Keratinocyte (primary cell): ENCODE measurements around the gene SPANXD. TPM values are rescaled to one million over a fixed set of nuclear protein-coding genes. Genes with fewer than 3 reads are reported as not detected.

Experiments
- DNase-seq: peaks from one replicate; pipeline ENCODE4 v3.0.0-alpha.2; 2011; ENCODE audit warnings: low read depth, missing footprints, low spot score
- FAIRE-seq: peaks from 2 replicates; lab custom pipeline; 2011; peaks lifted over from hg19 to GRCh38; lab: Jason Lieb, UNC
- H2AFZ ChIP-seq: 2 replicates; pipeline ENCODE4 v1.6.0; 2012; ENCODE audit warnings: low read length, control low read depth, inconsistent platforms; ENCODE audit not compliant: control insufficient read depth
- H3K27ac ChIP-seq: 2 replicates; pipeline ENCODE4 v1.5.1; 2011; ENCODE audit warnings: low read length; ENCODE audit not compliant: control insufficient read depth, insufficient read depth
- H3K27me3 ChIP-seq: 3 replicates; pipeline ENCODE4 v1.6.0; 2011; ENCODE audit warnings: low read length; ENCODE audit not compliant: control insufficient read depth, insufficient read depth; ENCODE audit errors: extremely low read depth
- H3K36me3 ChIP-seq, 2 experiments: 2 replicates in 1 of 2; 3 replicates in 1 of 2; pipeline ENCODE4 v1.5.1; 2011; ENCODE audit warnings: low read length in 2 of 2, mild to moderate bottlenecking in 1 of 2; ENCODE audit not compliant: control insufficient read depth in 2 of 2, insufficient read depth in 2 of 2; ENCODE audit errors: extremely low read depth in 1 of 2
- H3K4me1 ChIP-seq: 3 replicates; pipeline ENCODE4 v1.5.1; 2011; ENCODE audit warnings: low read length; ENCODE audit not compliant: control insufficient read depth, insufficient read depth; ENCODE audit errors: extremely low read depth
- H3K4me2 ChIP-seq: 3 replicates; pipeline ENCODE4 v1.6.0; 2011; ENCODE audit warnings: low read depth, low read length; ENCODE audit not compliant: control insufficient read depth, insufficient read depth; ENCODE audit errors: extremely low read depth
- H3K4me3 ChIP-seq, 3 experiments: fragments of 200-600 bp in 1 of 3; sonication (generic) in 1 of 3; 2 replicates in 2 of 3; 3 replicates in 1 of 3; pipeline ENCODE4 v1.5.1; 2011 to 2016; ENCODE audit warnings: low read length in 3 of 3, mild to moderate bottlenecking in 3 of 3, control low read depth in 2 of 3, inconsistent platforms in 1 of 3, low read depth in 1 of 3, mixed read lengths in 1 of 3, mixed run types in 1 of 3, moderate library complexity in 1 of 3; ENCODE audit not compliant: control insufficient read depth in 2 of 3, insufficient read depth in 2 of 3; ENCODE audit errors: extremely low read depth in 1 of 3
- H3K79me2 ChIP-seq: 2 replicates; pipeline ENCODE4 v1.6.0; 2012; ENCODE audit warnings: low read length; ENCODE audit not compliant: control insufficient read depth, insufficient read depth
- H3K9ac ChIP-seq: 3 replicates; pipeline ENCODE4 v1.6.0; 2011; ENCODE audit warnings: low read length; ENCODE audit not compliant: control insufficient read depth, insufficient read depth; ENCODE audit errors: extremely low read depth
- H3K9me1 ChIP-seq: 3 replicates; pipeline ENCODE4 v1.6.0; 2011; ENCODE audit warnings: low read length; ENCODE audit not compliant: control insufficient read depth, insufficient read depth; ENCODE audit errors: extremely low read depth
- H3K9me3 ChIP-seq: 2 replicates; pipeline ENCODE4 v1.5.1; 2012; ENCODE audit warnings: low read depth, low read length; ENCODE audit not compliant: control insufficient read depth
- H4K20me1 ChIP-seq: 3 replicates; pipeline ENCODE4 v1.6.0; 2011; ENCODE audit warnings: low read length; ENCODE audit not compliant: control insufficient read depth, insufficient read depth; ENCODE audit errors: extremely low read depth
- EZH2 ChIP-seq: IDR thresholded peaks from one replicate; pipeline ENCODE4 v1.6.1; 2012; ENCODE audit warnings: inconsistent platforms, mild to moderate bottlenecking, low read length, moderate library complexity
- dilution Hi-C: fragments of 300-500 bp; cut with MboI; formaldehyde crosslinking; loops from one replicate; pipeline ENCODE4 v1.7.0; 2020; ENCODE audit warnings: low sequenced_read_pairs; ENCODE audit not compliant: extremely low pct_ligation_motif_present
- polyA plus RNA-seq, 5 experiments: library from polyadenylated mRNA; depleted of rRNA in 3 of 5; stranded (reverse) in 3 of 5; stranded (forward) in 1 of 5; unstranded in 1 of 5; fragments of >200 nt; gene quantifications; 1 replicate in 1 of 5; 2 replicates in 3 of 5; 3 replicates in 1 of 5; pipeline versions ENCODE4 v1.2.1 to v1.2.3, GENCODE V29; 2011 to 2012; ENCODE audit warnings: missing spikeins in 2 of 5, low read depth in 1 of 5, low replicate concordance in 1 of 5
- TF ChIP-seq, protein P1 (sequence below), 3 experiments: IDR thresholded peaks in 1 of 3; conservative IDR thresholded peaks in 1 of 3; optimal IDR thresholded peaks in 1 of 3; 2 replicates in 2 of 3; 3 replicates in 1 of 3; pipeline versions ENCODE3 to v1.5.1; 2011; ENCODE audit warnings: low read length in 3 of 3, mild to moderate bottlenecking in 3 of 3, moderate library complexity in 2 of 3, control low read depth in 1 of 3, inconsistent platforms in 1 of 3; ENCODE audit not compliant: insufficient read depth in 2 of 3; ENCODE audit errors: extremely low read depth in 1 of 3

The SPANXD gene
- polyA plus RNA-seq, 1 donor (not counting 4 experiments of a cell fraction or from before 2014, with no cell fraction given), result not detected

DNA sequence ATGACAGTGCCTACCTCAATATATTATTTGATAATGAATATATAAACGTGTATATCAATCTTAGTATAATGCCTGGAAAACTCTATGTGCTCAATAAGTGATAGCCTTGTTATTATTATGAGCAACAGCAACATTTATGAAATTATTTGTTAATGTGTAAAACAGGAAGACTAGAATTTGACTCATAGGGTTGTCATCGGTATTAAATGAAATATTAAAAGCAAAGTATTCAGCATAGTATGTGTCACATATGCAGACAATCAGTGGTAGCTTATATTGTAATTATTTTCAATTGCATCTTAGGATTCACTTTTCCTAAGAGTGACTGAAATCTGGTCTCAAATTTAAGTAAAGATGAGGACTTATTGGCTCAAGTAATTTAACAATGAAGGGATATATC lies 24.6 kb downstream of the SPANXD start:
- Histone ChIP-seq H3K36me3 (no peaks in the 10 kb centered on the region), H3K9me3 (no peaks in the 10 kb centered on the region), H3K27ac (no peak overlapping the region), H3K4me2 (no peak overlapping the region), H3K4me1 (peaks cover 3% of the 10 kb centered on the region), H3K9me1 (no peaks in the 10 kb centered on the region), H3K79me2 (no peaks in the 10 kb centered on the region), H4K20me1 (no peaks in the 10 kb centered on the region), H3K4me3 (no peak overlapping the region), H2AFZ (no peak overlapping the region), H3K27me3 (no peaks in the 10 kb centered on the region), H3K9ac (no peak overlapping the region)
- dilution Hi-C loops, result no loop called here
- FAIRE-seq, result no peak
- DNase-seq, result no peak
- TF ChIP-seq EZH2, result no peak
- TF ChIP-seq, protein P1, sequence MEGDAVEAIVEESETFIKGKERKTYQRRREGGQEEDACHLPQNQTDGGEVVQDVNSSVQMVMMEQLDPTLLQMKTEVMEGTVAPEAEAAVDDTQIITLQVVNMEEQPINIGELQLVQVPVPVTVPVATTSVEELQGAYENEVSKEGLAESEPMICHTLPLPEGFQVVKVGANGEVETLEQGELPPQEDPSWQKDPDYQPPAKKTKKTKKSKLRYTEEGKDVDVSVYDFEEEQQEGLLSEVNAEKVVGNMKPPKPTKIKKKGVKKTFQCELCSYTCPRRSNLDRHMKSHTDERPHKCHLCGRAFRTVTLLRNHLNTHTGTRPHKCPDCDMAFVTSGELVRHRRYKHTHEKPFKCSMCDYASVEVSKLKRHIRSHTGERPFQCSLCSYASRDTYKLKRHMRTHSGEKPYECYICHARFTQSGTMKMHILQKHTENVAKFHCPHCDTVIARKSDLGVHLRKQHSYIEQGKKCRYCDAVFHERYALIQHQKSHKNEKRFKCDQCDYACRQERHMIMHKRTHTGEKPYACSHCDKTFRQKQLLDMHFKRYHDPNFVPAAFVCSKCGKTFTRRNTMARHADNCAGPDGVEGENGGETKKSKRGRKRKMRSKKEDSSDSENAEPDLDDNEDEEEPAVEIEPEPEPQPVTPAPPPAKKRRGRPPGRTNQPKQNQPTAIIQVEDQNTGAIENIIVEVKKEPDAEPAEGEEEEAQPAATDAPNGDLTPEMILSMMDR (optimal IDR thresholded peaks at IDR 0.05 in 1 of 3, IDR thresholded peaks at IDR 0.05 in 1 of 3, conservative IDR thresholded peaks at IDR 0.05 in 1 of 3; ENCODE audit: extremely low read depth in 1 of 3, insufficient read depth in 2 of 3, low read length in 3 of 3), result no peak

DNA sequence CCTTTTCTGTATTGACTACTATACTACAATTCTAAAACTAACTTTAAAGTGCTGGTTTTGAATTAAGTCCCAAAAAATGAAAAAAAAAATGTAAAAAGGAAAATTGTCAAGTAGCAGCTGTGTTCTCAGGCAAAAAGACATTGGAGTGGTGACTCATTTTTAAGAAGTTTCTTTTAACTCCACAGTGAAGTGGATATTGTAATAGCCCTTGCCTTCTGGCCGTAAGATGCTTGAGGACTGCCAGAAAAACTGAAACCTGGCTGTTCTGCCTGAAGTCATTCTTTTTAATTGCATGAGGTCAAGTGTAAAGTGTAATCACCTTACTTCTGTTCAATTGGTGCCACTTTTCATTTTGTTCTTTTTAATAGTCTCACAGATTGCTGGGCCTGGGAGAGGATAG lies 28.9 kb downstream of the SPANXD start:
- H3K4me1 ChIP-seq, result peaks cover 3% of the 10 kb centered on the region
- no peaks in the 10 kb centered on the region for H3K9me3 ChIP-seq
- DNase-seq (no peak), FAIRE-seq (no peak)
- H3K79me2 ChIP-seq, result no peaks in the 10 kb centered on the region
- H4K20me1 ChIP-seq, result no peaks in the 10 kb centered on the region
- no peak for TF ChIP-seq EZH2
- TF ChIP-seq, protein P1 (optimal IDR thresholded peaks at IDR 0.05 in 1 of 3, IDR thresholded peaks at IDR 0.05 in 1 of 3, conservative IDR thresholded peaks at IDR 0.05 in 1 of 3; ENCODE audit: extremely low read depth in 1 of 3, insufficient read depth in 2 of 3, low read length in 3 of 3), result no peak
- no peaks in the 10 kb centered on the region for H3K9me1 ChIP-seq
- H3K27me3 ChIP-seq, result no peaks in the 10 kb centered on the region
- no peak overlapping the region for H2AFZ ChIP-seq
- no peak overlapping the region for H3K4me2 ChIP-seq
- H3K36me3 ChIP-seq, result no peaks in the 10 kb centered on the region
- no peak overlapping the region for H3K27ac ChIP-seq
- H3K4me3 ChIP-seq, result no peak overlapping the region
- dilution Hi-C loops, result no loop called here
- no peak overlapping the region for H3K9ac ChIP-seq
